Fibroblast of skin of right quadriceps (primary cell): ENCODE results near the gene NUFIP2.
"Not testable (repeated sequence)": the region's sequence is repeated elsewhere in the genome, so short reads cannot be mapped to it uniquely, and the experiment has no call there.

ENCODE experiments used
- DNase-seq: peaks from one replicate; pipeline ENCODE4 v3.0.0-alpha.2; 2013

The NUFIP2 gene

DNA sequence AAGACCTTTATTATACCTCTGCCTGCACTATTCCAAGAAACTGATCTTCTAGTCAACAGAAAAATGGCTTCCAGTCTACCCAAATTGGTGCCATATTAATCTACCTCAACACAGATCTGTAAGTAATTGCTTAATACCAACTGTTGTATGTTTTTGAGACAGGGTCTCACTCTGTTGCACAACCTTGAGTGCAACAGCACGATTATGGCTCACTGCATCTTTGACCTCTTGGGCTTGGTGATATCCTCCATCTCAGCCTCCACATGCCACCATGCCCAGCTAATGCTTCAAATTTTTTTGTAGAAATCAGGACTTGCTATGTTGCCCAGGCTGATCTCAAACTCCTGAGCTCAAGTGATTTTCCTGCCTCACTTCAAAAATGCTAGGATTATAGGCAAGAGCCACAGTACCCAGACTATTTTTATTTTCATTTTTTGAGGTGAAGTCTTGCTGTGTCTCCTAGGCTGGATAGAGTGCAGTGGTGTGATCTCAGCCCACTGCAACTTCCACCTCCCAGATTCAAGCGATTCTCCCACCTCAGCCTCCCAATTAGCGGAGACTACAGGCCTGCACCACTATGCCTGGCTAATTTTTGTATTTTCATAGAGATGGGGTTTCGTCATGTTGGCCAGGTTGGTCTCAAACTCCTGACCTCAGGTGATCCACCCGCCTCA is 14.4 kb downstream of the NUFIP2 start:
- no peak for DNase-seq

DNA sequence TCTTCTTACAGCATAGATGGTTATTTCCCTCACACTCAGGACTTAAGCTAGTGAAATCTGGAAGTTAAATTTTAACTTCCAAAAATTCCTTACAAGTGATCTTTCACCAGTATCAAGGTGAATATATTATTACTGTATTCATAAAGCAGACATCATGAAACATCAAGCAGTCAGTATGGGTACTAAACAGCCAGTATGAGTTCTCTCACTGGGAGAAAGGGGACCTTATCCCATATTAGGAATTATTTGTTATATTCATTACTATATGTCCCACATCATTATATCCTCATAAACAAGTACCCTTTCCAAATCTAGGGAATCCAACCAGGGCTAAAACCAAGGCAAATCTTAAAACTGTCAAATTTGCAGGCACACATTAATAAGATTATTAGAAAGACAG is 15.3 kb downstream of the NUFIP2 start:
- no peak for DNase-seq

DNA sequence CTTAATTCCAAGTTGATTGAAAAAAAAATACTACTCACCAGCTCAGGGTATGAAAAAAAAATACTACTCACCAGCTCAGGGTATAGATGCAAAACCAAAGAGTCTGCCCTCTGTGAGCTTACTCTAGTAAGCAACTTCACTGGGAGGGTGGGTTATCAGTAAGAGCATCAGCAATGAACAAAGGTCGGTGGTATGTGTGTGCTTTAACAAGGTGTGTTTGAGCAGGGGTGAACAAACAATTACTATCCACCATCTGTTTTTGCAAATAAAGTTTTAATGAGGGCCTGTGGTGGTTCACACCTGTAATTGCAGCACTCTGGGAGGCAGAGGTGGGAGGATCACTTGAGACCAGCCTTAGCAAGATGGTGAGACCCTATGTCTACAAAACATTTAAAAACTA is 20.0 kb downstream of the NUFIP2 start:
- DNase-seq, result no peak

DNA sequence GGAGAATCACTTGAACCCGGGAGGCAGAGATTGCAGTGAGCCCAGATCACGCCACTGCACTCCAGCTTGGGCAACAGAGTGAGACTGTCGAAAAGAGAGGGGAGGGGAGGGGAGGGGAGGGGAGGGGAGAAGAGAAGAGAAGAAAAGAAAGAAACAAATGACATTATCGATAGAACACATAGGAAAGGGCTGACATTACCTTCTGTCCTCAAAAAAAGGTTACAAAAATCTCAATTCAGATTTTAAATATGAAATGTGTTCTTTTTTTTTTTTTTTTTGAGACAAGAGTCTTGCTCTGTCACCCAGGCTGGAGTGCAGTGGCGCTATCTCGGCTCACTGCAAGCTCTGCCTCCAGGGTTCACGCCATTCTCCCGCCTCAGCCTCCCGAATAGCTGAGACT is 22.0 kb downstream of the NUFIP2 start:
- not testable (repeated sequence) for DNase-seq

DNA sequence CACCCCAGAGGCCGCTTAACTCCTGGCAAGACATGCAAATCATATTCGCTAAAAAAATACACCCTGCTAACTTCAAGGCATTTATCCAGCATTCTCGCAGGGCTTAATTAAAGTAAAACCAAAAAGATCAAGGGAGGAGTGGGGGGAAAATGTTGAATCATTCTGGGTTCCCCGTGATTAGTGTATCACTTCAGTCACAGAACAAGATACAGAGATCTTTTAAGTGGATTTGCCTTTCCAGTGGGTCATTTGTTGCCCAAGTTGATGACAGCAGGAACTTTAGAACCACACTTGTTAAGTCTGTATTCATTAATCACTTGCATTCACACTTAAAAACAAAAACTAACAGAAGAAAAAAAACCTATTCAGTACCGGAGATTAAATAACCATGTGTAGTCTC is 30.0 kb downstream of the NUFIP2 start:
- DNase-seq, result no peak

DNA sequence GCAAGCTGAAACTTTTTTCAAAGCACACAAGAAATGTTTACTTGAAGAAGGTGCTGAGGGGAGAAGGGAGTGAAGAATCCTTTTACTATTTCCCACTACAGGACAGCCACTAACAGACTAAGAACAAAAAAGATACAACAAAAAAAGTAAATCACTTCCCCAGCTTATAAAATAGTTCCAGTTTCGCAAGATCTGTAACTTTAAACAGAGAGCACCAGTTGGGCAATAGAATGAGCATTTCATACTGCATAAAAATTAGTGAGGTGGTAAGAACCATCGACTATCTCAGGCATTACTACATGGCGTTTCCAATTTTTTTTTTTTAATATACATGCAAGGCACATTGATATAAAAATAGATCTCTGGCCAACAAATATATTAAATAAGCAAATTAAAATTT is 36.2 kb downstream of the NUFIP2 start:
- peak; percentile 43 for DNase-seq

DNA sequence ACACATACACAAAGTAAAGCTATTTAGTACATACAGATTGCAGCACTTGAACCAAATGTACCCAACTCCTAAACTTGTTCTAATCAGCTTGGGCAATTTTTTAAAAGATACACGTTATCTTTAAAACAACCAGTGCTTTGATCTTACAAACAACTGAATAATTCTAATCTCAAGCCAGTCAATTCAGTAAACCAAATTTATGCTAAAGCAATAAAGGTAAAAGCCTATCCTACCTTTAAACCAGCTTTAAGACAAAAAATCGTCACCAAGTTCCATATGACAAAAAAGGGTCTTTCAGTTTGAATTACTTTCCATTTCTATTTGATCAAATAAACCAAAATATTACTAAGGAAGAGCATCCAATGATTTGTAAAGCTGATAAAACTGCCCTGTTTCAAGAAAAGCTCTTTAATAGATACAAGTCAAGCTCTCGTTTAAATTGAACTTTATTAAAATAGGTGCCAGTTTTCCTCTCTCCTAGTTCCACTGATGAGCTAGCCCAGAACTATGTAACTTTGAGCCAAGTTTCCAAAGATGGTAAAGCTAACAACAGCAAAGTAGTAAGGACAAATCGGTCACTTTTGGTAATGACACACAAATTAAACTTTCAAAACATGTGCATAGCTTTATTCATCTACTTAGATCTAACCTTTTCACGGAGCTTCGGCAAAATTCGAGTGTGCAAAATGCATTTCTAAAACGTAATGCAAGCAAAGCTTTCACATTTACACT is 37.0 kb downstream of the NUFIP2 start:
- DNase-seq, result peak; percentile 56

DNA sequence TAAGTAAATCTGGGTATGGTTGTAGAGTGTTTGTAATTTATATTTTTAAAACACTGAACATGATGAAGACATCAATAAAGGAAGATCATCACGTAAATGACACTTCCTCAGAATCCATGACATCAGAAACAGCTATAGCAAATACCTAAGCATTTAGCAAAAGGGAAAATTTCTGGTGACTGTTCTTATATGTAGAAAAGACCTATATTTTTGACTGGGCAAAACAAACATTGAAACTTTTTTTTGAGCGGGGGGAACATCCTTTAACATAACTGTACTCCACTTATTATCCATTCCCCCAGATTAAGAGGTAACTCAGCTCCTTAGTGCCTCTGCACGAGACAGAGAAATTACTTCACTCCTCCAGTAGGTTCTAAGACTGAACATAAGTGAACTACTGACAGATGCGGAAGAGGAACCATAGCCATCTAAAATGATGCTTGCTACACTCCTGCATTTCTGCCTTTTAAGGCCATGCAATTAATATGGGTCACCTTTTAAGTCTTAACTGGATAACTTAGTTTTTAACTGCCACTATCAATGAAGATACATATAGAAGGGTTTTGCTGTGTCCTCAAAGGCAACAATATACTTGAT is 37.9 kb downstream of the NUFIP2 start:
- DNase-seq, result peak; percentile 15

DNA sequence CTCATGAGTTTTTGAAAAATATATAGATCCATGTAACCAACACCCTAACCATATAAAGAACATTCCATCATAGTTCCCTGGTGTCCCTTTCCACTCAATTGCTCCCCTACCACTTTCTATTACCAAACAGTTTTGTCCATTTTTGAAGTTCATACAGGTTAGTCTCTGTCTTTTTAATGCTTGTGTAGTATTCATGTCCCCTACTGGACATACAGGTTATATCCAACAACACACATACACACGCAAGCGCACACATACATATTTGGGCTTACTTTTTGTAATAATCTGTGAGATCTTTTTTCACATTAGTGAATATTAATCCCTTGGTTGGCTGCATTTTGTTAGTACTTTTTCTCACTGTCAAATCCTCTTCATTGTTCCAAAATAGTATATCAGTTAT is 40.9 kb downstream of the NUFIP2 start:
- no peak for DNase-seq

DNA sequence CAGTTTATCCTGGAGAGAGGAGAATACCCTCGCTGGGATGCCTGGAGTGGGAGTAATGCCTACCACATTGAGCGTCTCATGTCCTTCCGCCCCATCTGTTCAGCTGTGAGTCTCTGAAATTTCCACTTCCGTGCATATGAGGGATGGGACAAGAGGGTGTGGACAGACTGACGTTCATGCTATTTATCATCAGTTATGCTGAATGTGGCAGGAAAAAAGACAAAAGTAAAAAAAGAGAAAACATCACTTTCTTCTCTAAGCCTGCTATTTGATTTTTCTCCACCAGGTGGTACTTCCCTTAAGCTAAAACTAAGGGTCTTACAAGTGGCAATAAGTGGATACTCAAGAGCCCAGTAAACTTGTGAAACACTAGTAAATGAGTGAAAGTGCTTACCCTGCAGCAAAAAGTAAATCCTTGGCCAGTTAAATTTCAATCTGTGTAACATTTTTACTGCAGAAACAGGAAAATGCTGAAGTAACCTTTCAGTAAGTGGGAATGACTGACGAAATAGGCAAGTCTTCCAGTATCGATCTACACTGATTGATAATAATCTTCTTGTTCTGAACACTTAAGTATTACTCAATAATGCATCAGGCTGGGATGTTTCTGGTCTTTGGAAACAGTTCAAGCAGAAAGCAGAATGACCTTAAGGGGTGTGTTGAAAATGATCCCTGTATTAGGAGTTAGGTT is 41.7 kb downstream of the NUFIP2 start:
- DNase-seq, result peak; percentile 49

DNA sequence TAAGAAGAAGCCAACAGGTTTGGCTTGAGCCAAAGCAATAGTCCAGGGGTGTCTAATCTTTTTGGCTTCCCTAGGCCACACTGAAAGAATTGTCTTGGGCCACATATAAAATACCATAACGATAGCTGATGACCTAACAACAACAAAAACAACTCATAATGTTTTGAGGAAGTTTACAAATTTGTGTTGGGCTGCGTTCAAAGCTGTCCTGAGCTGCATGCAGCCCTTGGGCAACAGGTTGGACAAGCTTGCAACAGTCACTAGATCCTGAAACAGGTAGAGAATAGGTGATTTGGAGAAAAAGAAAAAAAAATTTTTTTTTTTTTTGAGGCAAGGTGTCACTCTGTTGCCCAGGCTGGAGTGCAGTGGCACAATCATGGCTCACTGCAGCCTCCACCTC is 42.8 kb downstream of the NUFIP2 start:
- no peak for DNase-seq

DNA sequence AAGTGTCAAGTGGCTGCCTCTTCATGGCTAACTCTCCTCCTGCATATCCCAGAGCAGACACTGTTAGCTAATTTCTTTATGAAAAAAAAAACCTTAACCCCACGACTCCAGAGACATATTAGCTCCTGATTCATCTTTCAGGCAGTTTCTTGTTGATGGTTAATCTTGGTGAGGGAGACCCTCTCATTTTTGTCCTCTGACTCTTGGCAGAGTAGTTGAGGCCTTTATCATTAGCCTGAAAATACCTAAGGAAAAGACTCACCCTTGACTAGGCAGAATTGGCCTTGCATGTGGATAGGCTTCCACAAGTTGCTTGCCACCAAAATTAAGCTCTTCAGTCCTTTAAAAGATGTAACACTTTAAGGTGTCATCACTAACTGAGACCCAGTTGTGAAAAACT is 43.3 kb downstream of the NUFIP2 start:
- DNase-seq, result peak; percentile 92

DNA sequence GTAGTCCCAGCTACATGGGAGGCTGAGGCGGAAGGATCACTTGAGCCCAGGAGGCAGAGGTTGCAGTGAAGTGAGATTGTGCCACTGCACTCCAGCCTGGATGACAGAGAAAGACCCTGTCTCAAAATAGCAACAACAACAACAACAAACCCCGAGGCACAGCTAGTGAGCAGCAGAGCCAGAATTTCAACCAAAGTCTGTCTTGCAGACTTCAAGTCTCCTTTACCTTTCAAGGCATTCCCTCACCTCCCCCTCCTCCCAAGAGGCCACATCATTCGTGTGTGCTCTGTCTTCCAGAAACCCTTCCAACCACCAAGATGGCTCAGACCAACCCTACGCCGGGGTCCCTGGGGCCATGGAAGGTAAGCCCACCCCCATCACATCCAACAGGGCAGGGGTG is 45.1 kb downstream of the NUFIP2 start:
- DNase-seq, result no peak

DNA sequence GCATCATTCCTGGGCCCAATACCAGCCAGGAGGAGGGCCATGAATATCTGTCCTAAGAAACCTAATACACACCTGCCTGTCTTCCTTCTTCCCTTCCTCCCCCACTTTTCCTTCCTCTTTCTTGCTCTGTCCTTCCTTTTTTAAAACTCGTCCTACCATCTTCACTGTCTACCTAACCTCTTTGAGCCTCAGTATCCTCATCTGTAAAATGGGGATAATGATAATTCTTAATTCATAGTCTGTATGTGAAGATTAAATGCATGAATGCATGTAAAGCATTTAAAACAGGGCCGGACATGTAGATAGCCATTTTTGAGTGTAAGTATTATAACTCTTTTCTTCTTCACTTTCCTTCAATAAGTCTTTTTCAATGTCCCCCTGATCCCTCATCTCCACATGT is 46.7 kb downstream of the NUFIP2 start:
- no peak for DNase-seq

DNA sequence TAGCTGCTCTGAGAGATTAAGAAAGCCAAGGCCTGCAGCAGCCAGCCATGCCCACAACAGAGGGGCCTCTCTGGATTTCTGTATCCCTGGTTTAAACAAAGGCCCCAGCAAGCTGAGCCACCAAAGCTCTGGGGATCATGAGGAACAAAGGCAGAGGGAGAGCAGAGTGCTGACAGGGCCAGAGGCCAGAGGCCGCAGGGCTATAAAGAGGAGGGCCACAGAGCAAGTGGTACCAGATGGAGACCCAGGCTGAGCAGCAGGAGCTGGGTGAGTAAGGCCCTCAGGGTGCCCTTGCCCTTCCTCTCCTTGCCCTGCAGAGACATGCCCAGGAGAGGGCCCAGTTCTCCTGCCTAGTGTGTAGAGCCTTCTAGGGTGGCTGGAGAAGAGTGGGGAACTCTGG is 47.3 kb downstream of the NUFIP2 start, which contains the start of gene CRYBA1:
CRYBA1 (plus strand) TSS at position 232 of the 400 bp plus-strand sequence; CDS start at position 237, 5 bp downstream.
- DNase-seq, result no peak

DNA sequence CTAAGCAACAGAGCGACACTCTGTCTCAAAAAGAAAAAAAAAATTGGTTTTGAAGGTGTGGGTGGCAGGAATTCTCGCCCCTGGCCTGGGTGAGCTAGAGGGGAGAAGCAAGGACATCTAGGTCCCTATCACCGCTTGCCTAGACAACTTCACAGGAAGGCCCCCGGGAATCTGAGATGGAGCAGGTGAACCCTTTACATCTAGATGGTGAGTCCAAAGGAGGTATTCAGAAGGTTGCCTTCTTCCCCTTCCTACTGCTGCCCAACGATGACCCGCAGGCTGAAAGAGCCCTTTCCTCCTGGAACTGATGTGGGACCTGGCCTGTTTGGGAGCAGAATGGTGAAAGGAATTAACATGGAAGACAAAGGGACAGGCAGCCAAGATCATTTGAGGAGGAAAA is 48.5 kb downstream of the NUFIP2 start:
- DNase-seq, result no peak

DNA sequence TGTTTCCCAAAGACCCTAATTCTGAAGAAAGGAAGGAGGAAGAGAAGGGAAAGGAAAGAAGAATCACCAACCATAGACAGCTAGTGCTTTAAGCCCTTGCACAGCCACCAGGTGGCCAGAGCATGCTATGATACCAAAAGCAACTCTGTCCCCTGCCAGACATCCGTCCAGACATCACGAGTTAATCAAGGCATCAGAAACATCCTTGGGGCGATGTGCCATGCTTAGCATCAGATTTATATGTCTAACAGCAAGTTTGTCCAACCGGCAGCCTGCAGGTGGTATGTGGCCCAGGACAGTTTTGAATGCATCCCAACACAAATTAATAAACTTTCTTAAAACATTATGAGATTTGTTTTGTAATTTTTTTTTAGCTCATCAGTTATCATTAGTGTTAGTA is 50.2 kb downstream of the NUFIP2 start:
- DNase-seq, result peak; percentile 45

DNA sequence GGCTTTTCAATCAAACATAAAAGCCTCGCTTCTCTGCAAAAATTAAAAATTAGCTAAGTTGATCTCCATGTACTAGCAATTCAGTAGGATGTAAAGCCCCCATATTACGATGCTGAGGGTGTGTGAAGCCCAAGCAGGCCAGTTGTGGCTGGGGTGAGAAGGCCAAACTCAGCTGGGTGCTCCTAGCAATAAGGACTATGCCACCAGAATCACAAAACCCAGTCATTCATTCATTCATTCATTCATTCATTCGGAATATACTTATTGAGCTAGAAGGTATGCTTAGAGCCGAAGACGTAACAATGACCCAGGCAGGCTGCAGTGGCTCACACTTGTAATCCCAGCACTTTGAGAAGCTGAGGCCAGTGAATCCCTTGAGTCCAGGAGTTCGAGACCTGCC is 51.2 kb downstream of the NUFIP2 start:
- no peak for DNase-seq

DNA sequence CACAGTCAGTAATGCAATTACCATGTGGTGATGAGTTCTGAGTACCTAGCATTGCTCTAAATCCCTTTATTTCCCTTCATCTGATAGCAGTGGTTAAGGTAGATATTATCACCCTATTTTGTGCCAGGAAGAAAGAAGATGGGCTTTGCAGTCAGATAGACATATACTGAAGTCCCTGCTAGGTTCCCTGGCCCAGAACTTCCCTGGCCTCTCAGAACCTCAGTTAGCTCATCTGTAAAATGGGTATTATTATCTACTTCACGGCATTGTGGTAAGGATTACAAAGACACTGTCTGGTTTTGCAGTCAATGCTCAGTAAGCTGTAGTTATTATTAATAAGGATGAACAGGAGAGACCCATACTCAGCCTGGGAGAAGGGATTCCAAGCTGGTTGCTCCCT is 51.9 kb downstream of the NUFIP2 start:
- no peak for DNase-seq

DNA sequence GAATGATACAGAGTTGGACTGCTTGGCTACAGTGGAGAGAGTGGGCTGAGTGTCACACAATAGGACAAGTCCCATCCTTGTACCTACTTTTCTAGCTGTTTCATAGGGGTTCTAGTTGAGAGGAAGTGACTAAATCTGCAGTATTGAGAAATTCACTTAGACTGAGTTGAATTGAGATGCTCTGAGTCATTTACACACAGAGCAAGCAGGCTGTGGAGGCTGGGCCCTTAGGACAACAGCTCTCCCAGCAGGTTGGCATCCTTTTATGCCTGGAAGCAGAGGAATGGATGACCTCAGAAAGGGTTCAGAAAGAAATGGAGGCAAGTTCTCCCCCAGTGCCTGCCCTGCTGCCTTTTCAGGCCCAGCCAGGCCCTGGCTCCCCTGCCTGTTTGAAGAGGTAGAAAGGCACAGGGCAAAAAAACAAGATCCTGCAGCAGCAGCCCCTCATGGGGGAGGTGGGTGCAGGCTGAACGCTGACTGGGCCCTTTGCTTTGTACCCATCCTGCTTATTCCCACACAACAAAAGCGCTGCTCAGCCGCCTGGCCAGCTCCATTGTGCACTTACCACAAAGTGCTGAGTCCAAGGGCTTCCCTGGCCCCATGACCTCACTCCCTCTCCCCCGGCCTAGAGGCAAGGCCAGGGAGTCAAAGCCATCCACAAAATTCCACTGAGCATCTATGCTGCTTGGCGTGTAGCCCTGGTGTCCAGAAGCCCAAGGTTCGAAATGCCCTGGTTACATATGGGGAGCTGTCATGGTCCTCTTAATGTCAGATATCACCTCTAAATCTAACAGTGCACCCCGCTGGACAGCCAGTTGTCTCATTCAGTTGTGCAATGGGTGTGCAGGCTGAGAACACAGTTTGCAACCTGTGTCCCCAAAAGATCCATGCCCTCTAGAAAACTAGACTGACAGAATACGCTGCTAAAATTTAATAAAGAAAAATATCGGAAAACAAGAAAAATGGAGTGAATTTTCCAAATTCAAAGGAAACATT is 52.7 kb downstream of the NUFIP2 start:
- peak; percentile 97 for DNase-seq

DNA sequence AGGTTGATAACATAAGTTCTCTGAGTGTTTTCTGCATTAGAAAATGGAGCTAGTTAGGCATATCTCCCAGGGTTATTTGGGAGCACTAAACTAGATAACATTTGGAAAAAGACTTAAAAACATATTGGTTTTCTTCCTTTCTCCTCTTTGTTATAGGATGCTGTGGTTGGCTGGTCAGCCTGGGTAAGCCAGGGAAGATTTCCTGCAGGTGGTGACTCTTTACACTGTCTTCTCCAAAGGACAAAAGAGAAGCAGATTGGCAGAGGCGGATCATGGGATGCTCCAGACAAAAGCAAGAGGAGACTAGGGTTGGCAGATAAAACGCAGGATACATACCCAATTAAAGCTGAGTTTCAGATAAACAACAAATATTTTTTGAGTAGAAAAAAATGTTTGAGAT is 53.5 kb downstream of the NUFIP2 start:
- DNase-seq, result no peak

DNA sequence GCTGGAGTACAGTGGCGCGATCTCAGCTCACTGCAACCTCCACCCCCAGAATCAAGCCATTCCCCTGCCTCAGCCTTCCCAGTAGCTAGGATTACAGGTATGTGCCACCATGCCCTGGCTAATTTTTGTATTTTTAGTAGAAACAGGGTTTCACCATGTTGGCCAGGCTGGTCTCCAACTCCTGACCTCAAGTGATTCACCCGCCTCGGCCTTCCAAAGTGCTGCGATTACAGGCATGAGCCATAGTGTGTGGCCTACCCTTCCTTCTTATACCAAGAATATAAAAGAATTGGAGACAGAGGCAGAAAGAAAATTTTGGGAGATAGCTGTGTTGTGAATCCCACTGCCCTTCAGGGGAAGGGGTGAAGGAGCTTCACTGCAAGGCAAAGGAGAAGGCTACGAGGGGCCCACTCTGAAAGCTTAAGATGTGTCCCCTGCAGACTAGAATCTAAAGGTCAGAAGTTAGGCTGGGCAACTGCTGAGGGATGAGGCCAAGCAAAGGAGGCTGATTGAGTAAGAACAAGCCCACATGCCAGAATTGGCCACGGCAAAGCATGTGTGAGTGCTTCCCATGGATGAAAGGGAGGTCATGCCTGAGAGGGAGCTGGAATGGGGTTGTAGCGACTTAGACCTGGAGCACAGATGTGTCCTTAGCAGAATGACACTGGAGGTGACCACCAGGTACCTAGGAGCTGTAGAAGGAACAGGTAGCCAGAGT is 55.7 kb downstream of the NUFIP2 start:
- peak; percentile 29 for DNase-seq
